Endothelial cell of umbilical vein (primary cell): Measurements from ENCODE around the gene BBS5. TPM values are rescaled to one million over a fixed set of nuclear protein-coding genes. Genes with fewer than 3 reads are reported as not detected.

Experiments used
- BruUV-seq: library from RNA; stranded (reverse); fragments of 400-500 nt; replicated peaks from 2 replicates; lab custom pipeline; 2021; lab: Mats Ljungman, UMichigan
- CTCF ChIA-PET: fragments of 300-600, 350-600 bp; sonication (Branson Sonifier 250); formaldehyde crosslinking; loops from one replicate; lab custom pipeline; 2021; ENCODE audit warnings: antibody characterized with exemption, inconsistent platforms; lab: Charles Lee
- POLR2A ChIA-PET: fragments of 300-600, 350-600 bp; sonication (Branson Sonifier 250); formaldehyde crosslinking; loops from one replicate; lab custom pipeline; 2021; ENCODE audit warnings: antibody characterized with exemption, inconsistent platforms; lab: Charles Lee
- DNase-seq: peaks from one replicate; pipeline ENCODE4 v3.0.0-alpha.2; 2011; ENCODE audit warnings: low read depth, low spot score
- FAIRE-seq: peaks from 2 replicates; lab custom pipeline; 2011; peaks lifted over from hg19 to GRCh38; lab: Jason Lieb, UNC
- H2AFZ ChIP-seq: 2 replicates; pipeline ENCODE4 v1.6.0; 2012; ENCODE audit warnings: low read depth, low read length, control low read depth, inconsistent platforms
- H3K27ac ChIP-seq: 2 replicates; pipeline ENCODE4 v1.5.1; 2011; ENCODE audit warnings: low read depth, mild to moderate bottlenecking, control low read depth, low read length, moderate library complexity; ENCODE audit not compliant: insufficient read depth
- H3K27me3 ChIP-seq, 2 experiments: 2 replicates each; pipeline versions ENCODE4 v1.6.0 to v1.6.1; 2011; ENCODE audit warnings: low read length in 2 of 2, mixed read lengths in 1 of 2; ENCODE audit not compliant: control insufficient read depth in 2 of 2, insufficient read depth in 2 of 2
- H3K36me3 ChIP-seq, 2 experiments: 2 replicates in 1 of 2; 3 replicates in 1 of 2; pipeline ENCODE4 v1.5.1; 2011; ENCODE audit warnings: low read length in 2 of 2, mild to moderate bottlenecking in 1 of 2, moderate library complexity in 1 of 2; ENCODE audit not compliant: control insufficient read depth in 2 of 2, insufficient read depth in 2 of 2; ENCODE audit errors: extremely low read depth in 1 of 2
- H3K4me1 ChIP-seq: 3 replicates; pipeline ENCODE4 v1.5.1; 2011; ENCODE audit warnings: mild to moderate bottlenecking, low read length; ENCODE audit not compliant: control insufficient read depth, insufficient read depth; ENCODE audit errors: extremely low read depth
- H3K4me2 ChIP-seq: 2 replicates; pipeline ENCODE4 v1.6.1; 2011; ENCODE audit warnings: low read length, control low read depth, mixed read lengths; ENCODE audit not compliant: insufficient read depth
- H3K4me3 ChIP-seq, 3 experiments: fragments of 200-600 bp in 1 of 3; sonication (generic), shearing (Covaris generic) in 1 of 3; replicated peaks in 1 of 3; 2 replicates each; pipeline ENCODE4 v1.5.1; 2011 to 2016; ENCODE audit warnings: control low read depth in 3 of 3, low read length in 3 of 3, mild to moderate bottlenecking in 2 of 3, inconsistent platforms in 1 of 3, low read depth in 1 of 3, moderate library complexity in 1 of 3; ENCODE audit not compliant: insufficient read depth in 1 of 3
- H3K79me2 ChIP-seq: 2 replicates; pipeline ENCODE4 v1.6.0; 2012; ENCODE audit warnings: low read length, inconsistent platforms; ENCODE audit not compliant: control insufficient read depth, insufficient read depth
- H3K9ac ChIP-seq: replicated peaks from 2 replicates; pipeline ENCODE3; 2011; ENCODE audit warnings: low read length, control low read depth; ENCODE audit not compliant: insufficient read depth; ENCODE audit errors: extremely low read depth
- H3K9me1 ChIP-seq: replicated peaks from 3 replicates; pipeline ENCODE4 v1.6.0; 2011; ENCODE audit warnings: mild to moderate bottlenecking, low read length; ENCODE audit not compliant: control insufficient read depth, insufficient read depth; ENCODE audit errors: extremely low read depth
- H3K9me3 ChIP-seq: replicated peaks from 2 replicates; pipeline ENCODE4 v1.5.1; 2012; ENCODE audit warnings: low read length, inconsistent platforms; ENCODE audit not compliant: control insufficient read depth, insufficient read depth
- H4K20me1 ChIP-seq: replicated peaks from 2 replicates; pipeline ENCODE3; 2011; ENCODE audit warnings: mild to moderate bottlenecking, low read length; ENCODE audit not compliant: control insufficient read depth, insufficient read depth; ENCODE audit errors: extremely low read depth
- EZH2 ChIP-seq: IDR thresholded peaks from 2 replicates; pipeline ENCODE4 v1.6.1; 2012; ENCODE audit warnings: borderline replicate concordance, low read depth, mild to moderate bottlenecking, moderate library complexity, low read length, inconsistent platforms; ENCODE audit not compliant: severe bottlenecking
- FOS ChIP-seq: IDR thresholded peaks from 2 replicates; pipeline ENCODE4 v1.6.1; 2011; ENCODE audit warnings: mild to moderate bottlenecking, low read length, moderate library complexity, borderline replicate concordance; ENCODE audit not compliant: insufficient read depth
- GATA2 ChIP-seq: IDR thresholded peaks from 2 replicates; pipeline ENCODE4 v1.7.0; 2011; ENCODE audit warnings: low read depth, mild to moderate bottlenecking, moderate library complexity, mixed read lengths, low read length; ENCODE audit not compliant: insufficient read length, insufficient read depth
- JUN ChIP-seq: IDR thresholded peaks from 2 replicates; pipeline ENCODE4 v1.6.1; 2011; ENCODE audit warnings: borderline replicate concordance, low read depth; ENCODE audit not compliant: insufficient read length, insufficient read depth
- MYC ChIP-seq: IDR thresholded peaks from one replicate; pipeline ENCODE4 v1.6.1; 2011; ENCODE audit warnings: mild to moderate bottlenecking, low read depth, low read length
- POLR2A ChIP-seq: IDR thresholded peaks from 2 replicates; pipeline ENCODE4 v1.6.1; 2012; ENCODE audit warnings: low read depth, mild to moderate bottlenecking, control low read depth, low read length
- POLR2AphosphoS5 ChIP-seq: IDR thresholded peaks from 2 replicates; pipeline ENCODE4 v1.6.1; 2012; ENCODE audit warnings: low read depth, mild to moderate bottlenecking, control low read depth, low read length, moderate library complexity; ENCODE audit not compliant: insufficient read depth
- dilution Hi-C: fragments of 300-500 bp; cut with MboI; formaldehyde crosslinking; loops from one replicate; pipeline ENCODE4 v1.15.0; 2019; ENCODE audit warnings: low sequenced_read_pairs; ENCODE audit not compliant: extremely low pct_ligation_motif_present
- intact Hi-C: fragments of 100-400 bp; cut with micrococcal nuclease; formaldehyde crosslinking; loops from one replicate; pipeline ENCODE4 v1.10.0; 2022
- polyA plus RNA-seq, 4 experiments: library from polyadenylated mRNA; depleted of rRNA in 3 of 4; stranded (reverse) in 3 of 4; unstranded in 1 of 4; fragments of >200 nt; gene quantifications; 2 replicates each; pipeline versions ENCODE4 v1.2.1 to v1.2.3, GENCODE V29; 2011 to 2012; ENCODE audit warnings: missing spikeins in 1 of 4
- total RNA-seq: library from RNA; stranded (reverse); gene quantifications from 2 replicates; pipeline ENCODE4 v1.2.3, GENCODE V29; 2021
- TF ChIP-seq, protein P1 (sequence below), 2 donors: IDR thresholded peaks; 1 replicate in 1 of 2; 2 replicates in 1 of 2; pipeline ENCODE4 v1.5.1; 2011; ENCODE audit warnings: low read length in 2 of 2, mild to moderate bottlenecking in 2 of 2, moderate library complexity in 2 of 2, control low read depth in 1 of 2, inconsistent platforms in 1 of 2, low read depth in 1 of 2; ENCODE audit not compliant: insufficient read depth in 1 of 2; ENCODE audit errors: extremely low read depth in 1 of 2
- TF ChIP-seq, protein P2 (sequence below): IDR thresholded peaks from 2 replicates; pipeline ENCODE4 v1.6.1; 2011; ENCODE audit not compliant: insufficient read depth, insufficient read length

BBS5 gene
- total and polyA plus RNA-seq, 2 donors (not counting 3 experiments of a cell fraction or from before 2014, with no cell fraction given): 2.9 to 5.6 TPM

DNA sequence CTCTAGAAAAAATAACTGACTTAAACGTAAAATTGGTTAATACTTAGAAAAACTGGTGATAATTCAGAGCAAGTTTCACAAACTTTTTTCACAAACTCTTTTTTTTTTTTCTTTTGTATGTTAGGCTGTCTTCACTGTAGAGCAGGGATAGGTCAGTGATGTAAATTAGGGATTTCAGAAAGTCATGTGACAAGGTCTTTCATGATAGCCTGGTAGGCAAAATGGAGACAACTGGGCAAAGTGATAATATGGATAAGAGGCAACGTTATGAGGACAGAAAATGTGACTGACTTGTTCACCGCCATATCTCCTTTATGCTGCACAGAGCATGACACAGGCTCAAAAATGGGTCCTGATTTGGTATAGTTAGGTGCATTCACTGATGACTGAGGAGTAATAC is 39.4 kb upstream of the BBS5 start:
- no peaks in the 10 kb centered on the region for H4K20me1 ChIP-seq
- dilution Hi-C loops (no loop called here), intact Hi-C loops (loop anchor here (10.0 kb wide), 1 partner anchor 335 kb away; no protein-coding TSS in a partner anchor)
- DNase-seq (no peak), FAIRE-seq (no peak)
- no peaks in the 10 kb centered on the region for H3K4me1 ChIP-seq
- H2AFZ ChIP-seq: no peak overlapping the region
- no peak overlapping the region for H3K4me3 ChIP-seq
- no peak overlapping the region for H3K27ac ChIP-seq
- H3K4me2 ChIP-seq: no peak overlapping the region
- TF ChIP-seq, protein P1, sequence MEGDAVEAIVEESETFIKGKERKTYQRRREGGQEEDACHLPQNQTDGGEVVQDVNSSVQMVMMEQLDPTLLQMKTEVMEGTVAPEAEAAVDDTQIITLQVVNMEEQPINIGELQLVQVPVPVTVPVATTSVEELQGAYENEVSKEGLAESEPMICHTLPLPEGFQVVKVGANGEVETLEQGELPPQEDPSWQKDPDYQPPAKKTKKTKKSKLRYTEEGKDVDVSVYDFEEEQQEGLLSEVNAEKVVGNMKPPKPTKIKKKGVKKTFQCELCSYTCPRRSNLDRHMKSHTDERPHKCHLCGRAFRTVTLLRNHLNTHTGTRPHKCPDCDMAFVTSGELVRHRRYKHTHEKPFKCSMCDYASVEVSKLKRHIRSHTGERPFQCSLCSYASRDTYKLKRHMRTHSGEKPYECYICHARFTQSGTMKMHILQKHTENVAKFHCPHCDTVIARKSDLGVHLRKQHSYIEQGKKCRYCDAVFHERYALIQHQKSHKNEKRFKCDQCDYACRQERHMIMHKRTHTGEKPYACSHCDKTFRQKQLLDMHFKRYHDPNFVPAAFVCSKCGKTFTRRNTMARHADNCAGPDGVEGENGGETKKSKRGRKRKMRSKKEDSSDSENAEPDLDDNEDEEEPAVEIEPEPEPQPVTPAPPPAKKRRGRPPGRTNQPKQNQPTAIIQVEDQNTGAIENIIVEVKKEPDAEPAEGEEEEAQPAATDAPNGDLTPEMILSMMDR (IDR thresholded peaks at IDR 0.05; ENCODE audit: extremely low read depth in 1 of 2, insufficient read depth in 1 of 2, low read depth in 1 of 2, low read length in 2 of 2): no peak
- TF ChIP-seq POLR2A: no peak
- TF ChIP-seq POLR2AphosphoS5: no peak
- no peak for TF ChIP-seq GATA2
- TF ChIP-seq MYC: no peak
- TF ChIP-seq FOS: no peak
- TF ChIP-seq, protein P2, sequence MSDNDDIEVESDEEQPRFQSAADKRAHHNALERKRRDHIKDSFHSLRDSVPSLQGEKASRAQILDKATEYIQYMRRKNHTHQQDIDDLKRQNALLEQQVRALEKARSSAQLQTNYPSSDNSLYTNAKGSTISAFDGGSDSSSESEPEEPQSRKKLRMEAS: no peak
- no peak for TF ChIP-seq JUN
- no peak for TF ChIP-seq EZH2
- no peaks in the 10 kb centered on the region for H3K9me3 ChIP-seq
- no peaks in the 10 kb centered on the region for H3K79me2 ChIP-seq
- CTCF ChIA-PET: no interaction called here
- no TSS peak for BruUV-seq
- no peak overlapping the region for H3K9ac ChIP-seq
- POLR2A ChIA-PET: no interaction called here
- no peaks in the 10 kb centered on the region for H3K9me1 ChIP-seq
- no peaks in the 10 kb centered on the region for H3K36me3 ChIP-seq
- H3K27me3 ChIP-seq: peaks cover 10 to 13% of the 10 kb centered on the region in 2 experiments
